ENCODE measurements around the gene DBNL.
A peak's percentile ranks its signal among the peaks of the same experiment; 100 is the strongest.

DBNL gene

DNA sequence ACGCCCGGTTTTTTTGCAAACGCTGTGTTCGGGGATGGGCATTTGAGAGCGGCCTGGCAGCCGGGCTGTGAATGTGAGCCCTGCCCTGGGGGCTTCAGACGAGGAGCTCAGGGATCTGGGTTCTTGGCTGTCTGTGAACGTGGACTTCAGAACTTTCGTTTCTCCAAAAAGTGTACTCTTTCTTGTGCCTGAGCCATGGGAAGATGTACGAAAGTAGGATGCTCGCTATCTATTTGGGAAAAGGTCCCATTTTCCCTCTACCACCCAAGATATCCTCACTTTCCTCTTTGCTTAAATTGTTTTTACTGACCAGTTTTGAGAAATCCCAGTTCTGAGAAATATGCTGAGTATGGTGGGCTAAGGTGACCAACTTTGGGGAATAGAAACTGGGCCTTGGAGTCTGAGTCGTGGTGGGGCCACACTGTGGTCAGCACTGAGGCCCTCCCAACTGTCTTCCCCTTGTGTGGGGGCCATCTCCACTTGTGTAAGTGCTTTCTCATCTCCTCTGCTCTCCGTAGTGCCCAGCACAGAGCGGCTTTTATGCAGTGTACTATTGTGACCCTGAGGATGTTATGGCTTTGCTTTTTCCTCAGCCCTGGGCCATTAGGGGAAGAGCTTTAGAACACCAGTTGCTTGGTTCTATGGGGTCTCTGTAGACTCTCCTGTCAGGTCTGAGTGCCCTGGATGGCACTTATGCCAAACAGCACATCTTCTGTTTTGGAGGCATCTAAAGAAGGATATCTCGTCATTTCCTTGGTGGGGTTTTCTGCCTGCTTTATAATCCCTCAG lies 918 bp downstream of the DBNL start:
- DNase-seq: no peak
- peaks cover 15% of the 10 kb centered on the region for H3K36me3 ChIP-seq
- no peaks in the 10 kb centered on the region for H3K9me3 ChIP-seq
- no peaks in the 10 kb centered on the region for H3K27me3 ChIP-seq
- no peaks in the 10 kb centered on the region for H3K4me1 ChIP-seq
- TF ChIP-seq, protein P1, sequence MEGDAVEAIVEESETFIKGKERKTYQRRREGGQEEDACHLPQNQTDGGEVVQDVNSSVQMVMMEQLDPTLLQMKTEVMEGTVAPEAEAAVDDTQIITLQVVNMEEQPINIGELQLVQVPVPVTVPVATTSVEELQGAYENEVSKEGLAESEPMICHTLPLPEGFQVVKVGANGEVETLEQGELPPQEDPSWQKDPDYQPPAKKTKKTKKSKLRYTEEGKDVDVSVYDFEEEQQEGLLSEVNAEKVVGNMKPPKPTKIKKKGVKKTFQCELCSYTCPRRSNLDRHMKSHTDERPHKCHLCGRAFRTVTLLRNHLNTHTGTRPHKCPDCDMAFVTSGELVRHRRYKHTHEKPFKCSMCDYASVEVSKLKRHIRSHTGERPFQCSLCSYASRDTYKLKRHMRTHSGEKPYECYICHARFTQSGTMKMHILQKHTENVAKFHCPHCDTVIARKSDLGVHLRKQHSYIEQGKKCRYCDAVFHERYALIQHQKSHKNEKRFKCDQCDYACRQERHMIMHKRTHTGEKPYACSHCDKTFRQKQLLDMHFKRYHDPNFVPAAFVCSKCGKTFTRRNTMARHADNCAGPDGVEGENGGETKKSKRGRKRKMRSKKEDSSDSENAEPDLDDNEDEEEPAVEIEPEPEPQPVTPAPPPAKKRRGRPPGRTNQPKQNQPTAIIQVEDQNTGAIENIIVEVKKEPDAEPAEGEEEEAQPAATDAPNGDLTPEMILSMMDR (IDR thresholded peaks at IDR 0.05; ENCODE audit: low read depth, low read length): no peak
- H3K4me3 ChIP-seq (ENCODE audit: low read depth, low read length): peak overlapping the region; percentile 94

DNA sequence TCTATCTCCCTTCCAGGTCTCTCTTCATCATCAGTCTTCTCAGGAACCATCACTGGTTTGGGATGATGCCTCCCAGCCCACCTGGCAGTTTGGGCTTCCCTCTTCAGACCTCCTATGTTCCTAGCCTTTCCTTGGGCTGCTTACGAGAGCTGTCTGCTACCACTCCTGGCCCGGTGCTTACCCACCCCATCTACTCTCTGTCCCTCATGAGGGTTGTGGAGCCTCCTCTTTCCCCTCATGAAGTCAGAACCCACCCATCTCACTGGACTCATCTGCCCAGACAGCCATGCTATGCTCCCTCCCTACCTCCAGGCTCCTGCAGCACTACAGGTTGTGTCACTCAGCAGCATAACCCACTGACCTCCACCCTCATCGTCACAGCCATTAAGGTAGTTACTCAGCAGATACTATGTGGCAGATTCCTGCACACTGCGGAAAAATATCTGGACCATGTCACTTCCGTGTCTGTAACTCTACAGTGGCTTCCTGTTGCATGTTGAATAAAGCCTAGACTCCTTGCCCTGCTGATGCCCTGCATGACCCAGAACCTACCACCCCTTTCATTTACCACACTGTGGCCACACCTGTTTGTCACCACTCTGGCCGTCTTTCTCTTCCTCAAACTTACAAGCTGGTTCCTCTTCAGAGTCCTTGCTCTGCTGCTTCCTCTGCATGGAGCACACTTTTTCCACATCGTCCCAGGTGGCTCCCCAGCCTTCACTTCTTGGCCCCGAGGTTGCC lies 2.0 kb downstream of the DBNL start:
- H3K4me3 ChIP-seq (ENCODE audit: low read depth, low read length): no peak overlapping the region
- DNase-seq: no peak
- TF ChIP-seq, protein P1 (IDR thresholded peaks at IDR 0.05; ENCODE audit: low read depth, low read length): no peak

DNA sequence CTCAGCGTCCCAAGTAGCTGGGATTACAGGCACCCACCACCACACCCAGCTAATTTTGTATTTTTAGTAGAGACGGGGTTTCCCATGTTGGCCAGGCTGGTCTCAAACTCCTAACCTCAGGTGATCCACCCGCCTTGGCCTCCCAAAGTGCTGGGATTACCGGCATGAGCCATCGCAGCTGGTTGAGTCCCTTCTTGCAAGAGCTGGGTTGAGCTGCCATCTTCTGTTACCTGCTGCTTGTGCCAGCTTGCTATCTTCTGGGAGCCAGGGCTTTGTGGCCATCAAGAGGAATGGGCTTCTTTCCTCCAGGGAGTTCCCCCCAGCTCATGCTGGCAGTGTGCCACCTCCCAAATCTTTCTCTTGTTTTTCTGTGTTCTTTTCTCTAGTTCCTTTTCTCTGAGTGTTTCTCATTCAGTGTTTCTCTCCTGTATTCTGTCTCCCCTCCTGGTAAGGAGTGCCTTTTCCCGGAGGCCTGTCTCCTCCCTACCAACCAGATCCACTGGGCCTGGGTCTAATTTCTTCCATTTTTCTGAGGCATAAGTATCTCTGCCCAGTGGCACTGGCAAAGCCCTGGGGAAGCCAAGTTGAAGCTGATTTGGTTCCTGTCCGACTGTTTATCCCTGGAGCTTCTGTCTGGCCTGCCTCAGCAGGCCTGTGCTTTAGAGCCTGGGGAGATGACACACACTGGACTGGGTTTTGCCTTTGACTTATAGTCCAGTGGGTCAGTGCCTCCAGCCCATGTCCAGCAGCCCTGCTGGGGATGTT lies 3.7 kb downstream of the DBNL start:
- Histone ChIP-seq H3K4me3 (ENCODE audit: low read depth, low read length) (no peak overlapping the region), H3K36me3 (peaks cover 37% of the 10 kb centered on the region), H3K27me3 (no peaks in the 10 kb centered on the region), H3K9me3 (no peaks in the 10 kb centered on the region), H3K4me1 (no peaks in the 10 kb centered on the region)
- no peak for DNase-seq
- TF ChIP-seq, protein P1 (IDR thresholded peaks at IDR 0.05; ENCODE audit: low read depth, low read length): no peak

More for the DNA sequence above, 2.0 kb downstream of the DBNL start:
- Histone ChIP-seq H3K36me3 (peaks cover 24% of the 10 kb centered on the region), H3K27me3 (no peaks in the 10 kb centered on the region), H3K9me3 (no peaks in the 10 kb centered on the region), H3K4me1 (no peaks in the 10 kb centered on the region)

DNA sequence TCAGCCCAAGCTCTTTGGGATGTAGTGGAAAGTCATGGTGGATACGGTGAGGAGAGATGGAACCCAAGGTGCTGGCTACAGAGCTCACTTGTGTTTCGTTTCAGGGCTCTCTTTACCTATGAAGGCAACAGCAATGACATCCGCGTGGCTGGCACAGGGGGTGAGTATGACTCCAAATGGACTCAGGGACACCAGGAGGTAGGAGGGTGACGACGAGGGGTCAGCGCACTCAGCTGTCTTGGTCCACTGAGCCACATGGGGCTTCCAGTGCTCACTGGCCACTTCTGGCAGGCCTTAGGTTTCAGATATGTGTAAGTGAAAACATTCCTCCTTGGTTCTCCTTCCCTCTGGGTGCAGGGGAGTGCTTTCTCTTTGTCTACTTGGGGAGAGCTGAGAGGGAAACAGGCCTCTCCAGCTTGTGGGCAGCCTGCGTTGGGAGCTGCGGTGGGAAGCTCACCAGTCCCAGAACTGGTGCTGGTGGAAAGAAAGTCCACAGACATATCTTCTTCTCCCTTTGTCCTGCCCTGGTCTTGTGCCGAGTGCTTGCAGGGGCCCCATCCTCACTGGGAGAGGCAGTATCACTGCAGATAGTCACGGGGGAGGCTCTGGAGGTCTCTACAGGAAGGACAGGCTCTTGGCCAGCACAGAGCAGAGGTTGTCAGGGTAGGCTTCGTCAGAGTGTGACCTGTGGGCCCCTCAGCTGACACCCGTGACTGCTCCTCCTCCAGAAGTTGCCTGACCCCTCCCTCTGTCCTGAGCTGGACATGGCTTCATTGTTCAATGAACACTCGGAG lies 5.8 kb downstream of the DBNL start:
- Histone ChIP-seq H3K27me3 (no peaks in the 10 kb centered on the region), H3K4me1 (no peaks in the 10 kb centered on the region), H3K9me3 (no peaks in the 10 kb centered on the region), H3K4me3 (ENCODE audit: low read depth, low read length) (no peak overlapping the region), H3K36me3 (peaks cover 43% of the 10 kb centered on the region)
- DNase-seq: no peak
- TF ChIP-seq, protein P1 (IDR thresholded peaks at IDR 0.05; ENCODE audit: low read depth, low read length): no peak

DNA sequence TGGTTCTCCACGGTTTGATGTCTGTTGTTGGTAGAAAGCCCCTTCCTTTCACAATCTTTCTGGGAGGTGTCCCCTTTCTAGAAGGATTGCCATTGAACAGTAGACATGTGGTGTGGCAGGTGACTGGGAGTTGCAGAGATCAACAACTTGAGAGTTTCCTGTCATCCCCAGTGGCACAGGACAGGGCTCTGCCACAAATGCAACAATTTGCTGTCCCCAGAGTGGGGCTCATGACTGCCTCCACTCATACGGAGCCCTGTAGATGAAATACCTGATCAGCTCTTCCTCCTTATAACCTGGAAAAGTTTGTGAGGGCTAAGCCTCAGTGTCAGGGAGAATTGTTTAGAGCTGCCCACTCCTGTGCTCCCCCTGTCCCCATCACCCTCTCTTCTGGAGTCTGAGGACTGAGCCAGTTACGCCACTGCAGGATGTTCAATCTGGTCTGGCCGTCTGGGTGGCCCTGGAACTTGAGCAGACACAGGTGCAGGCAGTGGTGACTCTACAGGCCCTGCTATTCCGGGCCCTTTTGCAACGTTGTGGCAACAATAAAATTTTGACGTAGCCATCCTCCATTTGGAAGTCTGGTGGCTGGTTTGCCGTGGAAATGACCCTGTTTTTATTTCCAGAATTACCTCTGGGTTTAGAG lies 6.5 kb downstream of the DBNL start:
- no peak for DNase-seq
- TF ChIP-seq, protein P1 (IDR thresholded peaks at IDR 0.05; ENCODE audit: low read depth, low read length): no peak
- Histone ChIP-seq H3K4me3 (ENCODE audit: low read depth, low read length) (no peak overlapping the region), H3K4me1 (no peaks in the 10 kb centered on the region), H3K36me3 (peaks cover 43% of the 10 kb centered on the region), H3K27me3 (no peaks in the 10 kb centered on the region), H3K9me3 (no peaks in the 10 kb centered on the region)

Measured in BE2C (cell line).